ENCODE results near the gene PVR. TPM values are rescaled to one million over a fixed set of nuclear protein-coding genes. Genes with fewer than 3 reads are reported as not detected.

PVR gene
- total and polyA plus RNA-seq, 9 of the 15 experiments (the other 6 are each of a cell fraction or from before 2014, with no cell fraction given) = 0.89 to 14.5 (median 9.8) TPM

GRCh38 chr19:44646049-44646416 is 2.3 kb downstream of the PVR start:
- CTCF ChIA-PET (ENCODE audit: low intra/inter-chr PET ratio) = no interaction called here
- TF ChIP-seq ZNF512 (tag; IDR thresholded peaks at IDR 0.05) = no peak
- no peak for TF ChIP-seq ZNF316 (IDR thresholded peaks at IDR 0.05)
- no peak for TF ChIP-seq DIDO1 (tag; IDR thresholded peaks at IDR 0.05; ENCODE audit: low read depth)
- no peak for TF ChIP-seq LARP7 (IDR thresholded peaks at IDR 0.05)
- no peak for TF ChIP-seq PHF8 (IDR thresholded peaks at IDR 0.05; ENCODE audit: borderline replicate concordance, low read length)
- TF ChIP-seq ELK3 (CRISPR knock-in tag; IDR thresholded peaks at IDR 0.05) = no peak
- TF ChIP-seq SIN3B (IDR thresholded peaks at IDR 0.05; ENCODE audit: low read depth) = no peak
- no peak for TF ChIP-seq SAFB2 (IDR thresholded peaks at IDR 0.05; ENCODE audit: borderline replicate concordance, low read depth, low read length, severe bottlenecking)
- TF ChIP-seq ETV1 (tag; conservative IDR thresholded peaks at IDR 0.05; ENCODE audit: low read depth) = no peak
- no peak for TF ChIP-seq THRAP3 (IDR thresholded peaks at IDR 0.05; ENCODE audit: borderline replicate concordance)
- peak; percentile 27 to 49; a peak in 1 of 4 replicates for TF ChIP-seq KDM1A (IDR thresholded peaks at IDR 0.05)
- TF ChIP-seq GMEB1 (CRISPR knock-in tag; IDR thresholded peaks at IDR 0.05) = no peak
- no peak for TF ChIP-seq RERE (CRISPR knock-in tag; IDR thresholded peaks at IDR 0.05; ENCODE audit: borderline replicate concordance)
- no peak for TF ChIP-seq NR1H2 (CRISPR knock-in tag; IDR thresholded peaks at IDR 0.05)

More at GRCh38 chr19:44646049-44646416, 2.3 kb downstream of the PVR start:
- H3K9me1 ChIP-seq (ENCODE audit: control insufficient read depth, insufficient read depth, low read length) = no peaks in the 10 kb centered on the region
- peaks cover 10% of the 10 kb centered on the region; the same call in 2 of the 3 replicates for H3K36me3 ChIP-seq (ENCODE audit: control insufficient read depth, insufficient read depth, low read length)
- intact Hi-C loops (cut with micrococcal nuclease) (no loop called here), in situ Hi-C loops (cut with MboI) (no loop called here)
- POLR2A ChIA-PET = interaction anchor here (0.8 kb wide), 1 partner anchor 8 kb away, joined by 6 read pairs; no protein-coding TSS in a partner anchor
- H3K9ac ChIP-seq (ENCODE audit: insufficient read depth in 1 of 2, low read depth in 2 of 2, low read length in 2 of 2) = no peak overlapping the region
- FAIRE-seq (no peak), ATAC-seq (no peak), DNase-seq (ENCODE audit: extremely low read depth in 1 of 4, low spot score in 3 of 4) (no peak)
- H3K27me3 ChIP-seq (ENCODE audit: control insufficient read depth in 2 of 2, insufficient read depth in 2 of 2, low read length in 2 of 2) = no peaks in the 10 kb centered on the region
- H2AFZ ChIP-seq (ENCODE audit: low read depth, low read length) = no peak overlapping the region
- 45% methylated on average over 3 of the region's 3 CpGs for WGBS (ENCODE audit: insufficient coverage, low coverage, missing lambda C conversion rate)
- H3K4me2 ChIP-seq (ENCODE audit: insufficient read depth, low read length) = no peak overlapping the region
- no peaks in the 10 kb centered on the region for H3K9me3 ChIP-seq (replicated peaks; ENCODE audit: control insufficient read depth, insufficient read depth, low read depth, low read length)
- H4K20me1 ChIP-seq (replicated peaks; ENCODE audit: control insufficient read depth, insufficient read depth, low read length) = no peaks in the 10 kb centered on the region
- no peak overlapping the region for H3K27ac ChIP-seq (ENCODE audit: extremely low read depth, low read depth, low read length)
- H3K4me1 ChIP-seq (replicated peaks in 1 of 2; ENCODE audit: control insufficient read depth in 2 of 2, insufficient read depth in 2 of 2, low read length in 2 of 2) = peaks cover 0 to 25% of the 10 kb centered on the region in 2 experiments; a peak in 3 of 5 replicates
- TSS peak; percentile 49 for BruUV-seq (replicated peaks)
- H3K4me3 ChIP-seq = no peak overlapping the region
- H3K79me2 ChIP-seq (ENCODE audit: control insufficient read depth, insufficient read depth, low read length) = peaks cover 7% of the 10 kb centered on the region; the same call in 2 of the 3 replicates
